Coronary artery (tissue), 2 donors: ENCODE measurements around the gene ABCC5.
"Not testable (repeated sequence)": the region's sequence is repeated elsewhere in the genome, so short reads cannot be mapped to it uniquely, and the experiment has no call there.

Source experiments
- DNase-seq: peaks from one replicate; pipeline ENCODE4 v3.0.0-alpha.2; 2017; ENCODE audit warnings: low spot score
- H3K27ac ChIP-seq, 2 donors: fragments of 200-600 bp; sonication (generic); one replicate each; pipeline ENCODE4 v1.5.1; 2016 to 2019
- H3K4me3 ChIP-seq: fragments of 200-600 bp; sonication (generic); 2 replicates; pipeline ENCODE4 v1.5.1; 2016; ENCODE audit warnings: mild to moderate bottlenecking, moderate library complexity
- TF ChIP-seq, protein P1 (sequence below): fragments of 200-600 bp; sonication (generic); IDR thresholded peaks from one replicate; pipeline ENCODE4 v1.5.1; 2019; ENCODE audit warnings: antibody characterized with exemption

ABCC5 gene

DNA sequence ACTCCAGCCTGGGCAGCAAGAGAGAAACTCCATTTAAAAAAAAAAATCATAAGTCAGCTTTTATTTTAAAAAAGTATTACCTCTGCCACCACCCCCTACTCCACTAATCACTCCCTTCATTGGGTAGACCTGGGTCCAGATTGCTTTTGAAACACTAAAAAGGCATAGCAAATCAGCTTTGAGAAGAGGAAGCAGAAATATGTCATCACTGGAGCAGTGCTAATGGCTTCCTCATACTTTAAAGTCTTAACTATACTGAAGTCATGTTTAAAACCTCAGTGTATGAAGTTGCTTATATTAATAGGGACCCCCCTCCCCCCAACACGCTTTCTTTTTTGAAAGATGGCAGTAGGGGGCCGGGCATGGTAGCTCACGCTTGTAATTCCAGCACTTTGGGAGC, 12.9 kb upstream of the ABCC5 start:
- Histone ChIP-seq H3K27ac (no peak overlapping the region), H3K4me3 (no peak overlapping the region)
- DNase-seq: no peak
- TF ChIP-seq, protein P1, sequence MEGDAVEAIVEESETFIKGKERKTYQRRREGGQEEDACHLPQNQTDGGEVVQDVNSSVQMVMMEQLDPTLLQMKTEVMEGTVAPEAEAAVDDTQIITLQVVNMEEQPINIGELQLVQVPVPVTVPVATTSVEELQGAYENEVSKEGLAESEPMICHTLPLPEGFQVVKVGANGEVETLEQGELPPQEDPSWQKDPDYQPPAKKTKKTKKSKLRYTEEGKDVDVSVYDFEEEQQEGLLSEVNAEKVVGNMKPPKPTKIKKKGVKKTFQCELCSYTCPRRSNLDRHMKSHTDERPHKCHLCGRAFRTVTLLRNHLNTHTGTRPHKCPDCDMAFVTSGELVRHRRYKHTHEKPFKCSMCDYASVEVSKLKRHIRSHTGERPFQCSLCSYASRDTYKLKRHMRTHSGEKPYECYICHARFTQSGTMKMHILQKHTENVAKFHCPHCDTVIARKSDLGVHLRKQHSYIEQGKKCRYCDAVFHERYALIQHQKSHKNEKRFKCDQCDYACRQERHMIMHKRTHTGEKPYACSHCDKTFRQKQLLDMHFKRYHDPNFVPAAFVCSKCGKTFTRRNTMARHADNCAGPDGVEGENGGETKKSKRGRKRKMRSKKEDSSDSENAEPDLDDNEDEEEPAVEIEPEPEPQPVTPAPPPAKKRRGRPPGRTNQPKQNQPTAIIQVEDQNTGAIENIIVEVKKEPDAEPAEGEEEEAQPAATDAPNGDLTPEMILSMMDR: no peak

- no peak for DNase-seq
- no peak overlapping the region for H3K4me3 ChIP-seq
- H3K27ac ChIP-seq: no peak overlapping the region
- TF ChIP-seq, protein P1: no peak
Observed at GRCh38 chr3:184029443-184029842, 11.8 kb upstream of the ABCC5 start.

DNA sequence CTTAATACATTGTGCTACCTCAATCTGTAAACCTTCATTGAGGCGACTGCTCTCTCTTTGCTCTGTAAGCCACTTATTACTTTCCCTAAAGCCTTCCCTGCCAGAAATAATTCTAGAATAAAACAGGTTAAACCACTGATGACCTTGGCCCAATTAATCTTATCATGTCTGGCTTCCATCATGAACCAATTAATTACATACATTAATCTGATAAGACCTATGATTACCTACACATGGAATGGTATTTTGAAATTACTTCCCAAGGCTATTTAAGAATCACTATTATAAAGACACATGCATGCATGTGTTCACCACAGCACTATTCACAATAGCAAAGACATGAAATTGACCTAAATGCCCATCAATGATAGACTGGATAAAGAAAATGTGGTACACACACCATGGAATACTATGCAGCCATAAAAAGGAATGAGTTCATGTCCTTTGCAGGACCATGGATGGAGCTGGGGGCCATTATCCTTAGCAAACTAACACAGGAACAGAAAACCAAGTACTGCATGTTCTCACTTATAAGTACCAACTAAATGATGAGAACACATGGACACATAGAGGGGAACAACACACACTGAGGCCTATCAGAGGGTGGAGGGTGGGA, 10.7 kb upstream of the ABCC5 start:
- DNase-seq, H3K27ac ChIP-seq, H3K4me3 ChIP-seq: not testable (repeated sequence)

GRCh38 chr3:184025256-184025655, 7.6 kb upstream of the ABCC5 start:
- H3K4me3 ChIP-seq, DNase-seq, H3K27ac ChIP-seq: not testable (repeated sequence)

GRCh38 chr3:184022323-184022722, 4.6 kb upstream of the ABCC5 start:
- Histone ChIP-seq H3K4me3 (no peak overlapping the region), H3K27ac (no peak overlapping the region)
- TF ChIP-seq, protein P1: no peak
- DNase-seq: no peak

DNA sequence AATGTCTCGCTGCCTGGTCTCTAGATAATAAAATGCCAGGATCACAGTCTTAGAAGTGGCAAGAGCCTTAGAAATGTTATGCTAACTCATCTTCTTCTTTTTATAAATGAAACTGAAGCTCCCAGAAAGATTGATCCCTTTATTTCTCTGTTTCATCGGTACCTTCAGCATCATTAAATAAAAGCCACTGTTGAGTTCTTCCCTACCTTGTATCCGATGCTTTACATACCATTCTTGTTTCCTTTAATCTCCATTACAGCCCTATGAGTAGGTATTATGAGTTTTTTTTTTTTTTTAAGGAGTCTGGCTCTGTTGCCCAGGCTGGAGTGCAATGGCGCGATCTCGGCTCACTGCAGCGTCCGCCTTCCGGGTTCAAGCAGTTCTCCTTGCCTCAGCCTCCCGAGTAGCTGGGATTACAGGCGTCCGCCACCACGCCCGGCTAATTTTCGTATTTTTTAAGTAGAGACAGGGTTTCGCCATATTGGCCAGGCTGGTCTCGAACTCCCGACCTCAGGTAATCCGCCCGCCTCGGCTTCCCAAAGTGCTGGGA, 815 bp upstream of the ABCC5 start:
- TF ChIP-seq, protein P1: no peak
- DNase-seq: no peak
- Histone ChIP-seq H3K27ac (peak overlapping the region; percentile 66 to 84), H3K4me3 (peak overlapping the region; percentile 97)

- Histone ChIP-seq H3K27ac (peak overlapping the region; percentile 66 to 84), H3K4me3 (peak overlapping the region; percentile 97)
- peak; percentile 77 for DNase-seq
- TF ChIP-seq, protein P1: peak; percentile 95
Observed at GRCh38 chr3:184016811-184017671, 643 bp downstream of the ABCC5 start.

DNA sequence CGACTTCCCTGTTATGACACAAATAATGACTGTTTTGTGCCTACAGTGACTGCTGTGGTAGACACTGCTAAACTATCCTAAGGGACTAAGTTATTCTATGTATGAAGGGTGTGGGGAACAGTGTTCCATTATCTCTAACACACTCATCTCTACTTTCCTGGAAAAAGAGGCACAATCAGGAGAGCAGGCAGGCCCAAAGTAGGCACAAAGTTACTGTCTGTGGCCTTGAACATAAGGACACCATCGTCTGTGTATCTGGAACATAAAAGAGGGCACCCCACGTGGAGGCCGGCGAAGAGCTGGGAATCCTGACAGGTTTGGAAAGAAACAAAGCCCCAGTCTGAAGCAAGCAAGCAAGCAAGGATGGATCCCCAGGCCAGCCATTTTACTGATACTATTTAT, 1.5 kb downstream of the ABCC5 start:
- H3K4me3 ChIP-seq: peak overlapping the region; percentile 97
- H3K27ac ChIP-seq: no peak overlapping the region
- no peak for DNase-seq
- TF ChIP-seq, protein P1: no peak
